SK-N-MC (cell line): ENCODE measurements around the gene FBXL17.

Experiments used
- DNase-seq: peaks from one replicate; pipeline ENCODE4 v3.0.0-alpha.2; 2011; ENCODE audit warnings: low read depth, low spot score
- H3K27ac ChIP-seq: fragments of 200-600 bp; sonication (generic); 2 replicates; pipeline ENCODE4 v1.5.1; 2016; ENCODE audit warnings: mixed run types
- H3K36me3 ChIP-seq: fragments of 200-600 bp; sonication (generic); 2 replicates; pipeline ENCODE4 v1.6.1; 2017; ENCODE audit warnings: antibody characterized with exemption, low read length, mixed read lengths; ENCODE audit not compliant: insufficient read depth
- H3K4me3 ChIP-seq: fragments of 200-600 bp; sonication (generic); 2 replicates; pipeline ENCODE4 v1.5.1; 2016
- H3K9ac ChIP-seq: fragments of 200-600 bp; sonication (generic); 2 replicates; pipeline ENCODE4 v1.8.0; 2017; ENCODE audit warnings: mixed run types, mixed read lengths; ENCODE audit not compliant: insufficient read length
- H3K9me3 ChIP-seq: fragments of 200-600 bp; sonication (generic); 2 replicates; pipeline ENCODE4 v1.6.1; 2017; ENCODE audit warnings: low read depth, mild to moderate bottlenecking, antibody characterized with exemption, low read length, moderate library complexity, mixed read lengths
- EZH2 ChIP-seq: fragments of 200-600 bp; sonication (generic); IDR thresholded peaks from one replicate; pipeline ENCODE4 v1.6.1; 2017; ENCODE audit warnings: antibody characterized with exemption
- FOXP2 ChIP-seq: optimal IDR thresholded peaks from 2 replicates; pipeline ENCODE3; 2011; ENCODE audit warnings: mild to moderate bottlenecking, moderate library complexity; ENCODE audit not compliant: insufficient read depth; ENCODE audit errors: extremely low read length, control extremely low read depth
- POLR2AphosphoS5 ChIP-seq: IDR thresholded peaks from 2 replicates; pipeline ENCODE4 v1.6.1; 2012; ENCODE audit warnings: mild to moderate bottlenecking, low read depth, low read length, borderline replicate concordance

The FBXL17 gene

DNA sequence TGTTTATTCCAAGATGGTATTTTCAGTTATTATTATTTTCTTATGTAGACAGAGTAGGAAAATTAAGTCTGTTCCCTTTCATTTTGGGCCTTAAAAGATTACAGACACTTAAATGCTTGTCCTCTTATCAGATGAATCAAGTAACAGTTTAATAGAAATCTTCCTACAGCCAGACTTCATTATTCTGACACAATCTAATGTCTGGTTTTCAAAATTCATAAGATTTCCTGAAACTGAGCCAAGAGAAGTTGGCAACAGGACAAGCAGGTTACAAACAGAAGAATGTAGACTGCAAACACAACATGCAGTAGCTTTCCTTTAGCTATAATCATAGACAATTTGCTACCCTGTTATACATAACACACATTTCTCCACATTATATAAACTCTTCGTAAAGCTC, 130.5 kb downstream of the FBXL17 start:
- DNase-seq, result no peak
- Histone ChIP-seq H3K4me3 (no peak overlapping the region), H3K9ac (no peak overlapping the region), H3K9me3 (no peaks in the 10 kb centered on the region), H3K27ac (no peak overlapping the region), H3K36me3 (no peaks in the 10 kb centered on the region)
- no peak for TF ChIP-seq FOXP2
- TF ChIP-seq EZH2, result no peak
- TF ChIP-seq POLR2AphosphoS5, result no peak

DNA sequence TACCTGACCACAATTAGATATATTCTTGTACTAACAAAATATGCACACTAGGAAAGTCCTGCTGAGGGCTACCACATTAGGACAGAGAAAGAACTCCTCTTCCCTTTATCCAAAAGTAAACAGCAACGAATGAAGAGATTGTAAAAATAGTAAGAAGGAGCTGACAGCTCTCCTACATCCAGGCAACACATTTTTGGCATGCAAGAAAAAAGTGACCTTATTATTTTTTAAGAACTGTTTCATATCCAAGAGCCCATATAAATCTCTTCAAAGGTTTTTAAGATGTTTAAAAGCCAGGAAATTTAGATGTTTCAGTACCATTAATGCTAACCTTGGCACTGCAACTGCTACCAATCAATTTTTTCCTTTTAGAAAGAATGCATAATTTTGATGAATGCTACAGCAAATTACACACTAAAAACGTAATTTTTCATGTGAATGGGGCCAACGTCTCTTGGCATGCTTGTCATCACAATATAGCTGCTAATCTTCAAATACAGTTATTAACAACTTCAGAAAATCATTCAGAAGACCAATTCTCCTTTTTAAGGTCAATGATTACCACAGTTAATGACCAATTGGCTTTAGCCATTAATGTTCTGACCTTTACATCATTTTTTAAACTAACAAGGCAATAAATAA, 132.0 kb downstream of the FBXL17 start:
- Histone ChIP-seq H3K36me3 (no peaks in the 10 kb centered on the region), H3K9me3 (no peaks in the 10 kb centered on the region), H3K4me3 (no peak overlapping the region), H3K27ac (no peak overlapping the region), H3K9ac (no peak overlapping the region)
- no peak for TF ChIP-seq POLR2AphosphoS5
- no peak for TF ChIP-seq FOXP2
- no peak for TF ChIP-seq EZH2
- no peak for DNase-seq

DNA sequence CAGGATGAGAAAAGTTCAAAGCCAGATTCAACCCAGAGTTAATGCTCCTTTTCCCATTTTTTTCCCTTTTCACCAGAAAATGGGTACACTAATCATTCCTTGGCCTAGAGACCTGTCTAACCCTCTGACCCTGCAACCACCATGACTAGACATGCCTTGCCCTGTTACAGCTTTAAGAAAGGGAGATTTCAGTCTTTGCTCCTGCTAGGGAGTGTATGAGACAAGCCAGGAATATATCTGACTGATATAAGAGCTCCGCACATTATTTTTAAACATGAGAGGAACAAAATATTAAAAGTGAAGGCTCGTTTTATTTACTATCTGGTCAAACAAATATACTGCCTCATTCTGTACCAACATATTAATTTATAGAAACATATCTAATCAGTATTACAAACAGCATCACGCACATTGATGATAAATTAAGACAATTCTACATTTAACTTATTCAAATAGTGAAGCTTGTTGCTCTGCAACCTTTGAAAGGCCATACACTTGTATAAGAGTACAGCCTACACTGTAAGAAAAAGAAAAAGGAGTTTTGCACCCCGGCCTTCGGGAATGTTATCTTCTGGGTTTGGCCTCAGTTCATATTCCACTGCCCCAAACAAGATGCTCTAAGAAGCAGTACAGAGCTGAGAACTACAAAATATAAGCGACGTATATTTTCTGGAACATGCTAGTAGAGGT, 132.7 kb downstream of the FBXL17 start:
- no peak overlapping the region for H3K27ac ChIP-seq
- no peak overlapping the region for H3K4me3 ChIP-seq
- no peaks in the 10 kb centered on the region for H3K36me3 ChIP-seq
- TF ChIP-seq FOXP2 (no peak), POLR2AphosphoS5 (no peak), EZH2 (no peak)
- H3K9ac ChIP-seq, result no peak overlapping the region
- no peaks in the 10 kb centered on the region for H3K9me3 ChIP-seq
- DNase-seq, result no peak

DNA sequence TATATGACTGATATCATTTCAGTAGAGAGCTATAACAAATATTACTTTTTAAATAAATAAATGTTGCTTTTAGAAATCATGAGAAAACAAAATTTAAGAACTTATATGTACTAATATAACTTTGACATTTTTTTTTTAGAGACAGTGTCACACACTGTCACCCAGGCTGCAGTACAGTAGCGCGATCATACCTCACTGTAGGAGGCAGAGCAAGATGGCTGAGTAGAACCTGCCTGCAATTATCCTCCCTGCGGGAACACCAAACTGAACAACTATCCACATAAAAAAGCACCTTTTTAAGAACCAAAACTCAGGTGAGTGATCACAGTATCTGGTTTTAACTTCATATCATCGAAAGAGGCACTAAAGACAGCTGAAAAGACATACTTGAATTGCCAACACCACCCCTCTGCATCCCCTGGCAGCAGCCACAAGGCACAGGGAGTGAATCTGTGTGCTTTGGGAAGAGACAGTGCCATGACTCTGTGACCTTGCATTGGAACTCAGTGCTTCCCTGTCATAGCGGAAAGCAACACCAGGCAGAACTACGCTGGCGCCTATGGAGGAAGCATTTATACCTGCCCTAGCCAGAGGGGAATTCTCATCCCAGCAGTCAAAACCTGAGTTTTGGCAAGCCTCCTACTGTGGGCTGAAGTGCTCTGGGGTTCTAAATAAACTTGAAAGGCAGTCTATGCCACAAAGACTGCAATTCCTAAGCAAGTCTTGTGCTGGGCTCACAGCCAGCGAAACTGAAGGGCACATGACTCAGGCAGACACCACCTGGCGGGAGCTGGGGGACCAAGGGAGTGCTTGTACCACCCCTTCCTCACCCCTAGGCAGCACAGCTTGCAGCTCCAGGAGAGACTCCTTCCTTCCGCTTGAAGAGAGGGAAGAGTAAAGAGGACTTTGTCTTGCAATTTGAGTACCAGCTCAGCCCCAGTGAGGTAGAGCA, 142.7 kb downstream of the FBXL17 start:
- no peak for DNase-seq
- TF ChIP-seq POLR2AphosphoS5, result no peak
- no peak for TF ChIP-seq FOXP2
- no peak for TF ChIP-seq EZH2
- Histone ChIP-seq H3K9ac (no peak overlapping the region), H3K27ac (no peak overlapping the region), H3K36me3 (no peaks in the 10 kb centered on the region), H3K4me3 (no peak overlapping the region), H3K9me3 (no peaks in the 10 kb centered on the region)

GRCh38 chr5:108238461-108238860, 143.4 kb downstream of the FBXL17 start:
- Histone ChIP-seq H3K9ac (no peak overlapping the region), H3K4me3 (no peak overlapping the region), H3K27ac (no peak overlapping the region), H3K36me3 (no peaks in the 10 kb centered on the region), H3K9me3 (no peaks in the 10 kb centered on the region)
- DNase-seq, result no peak
- no peak for TF ChIP-seq FOXP2
- no peak for TF ChIP-seq POLR2AphosphoS5
- TF ChIP-seq EZH2, result no peak

DNA sequence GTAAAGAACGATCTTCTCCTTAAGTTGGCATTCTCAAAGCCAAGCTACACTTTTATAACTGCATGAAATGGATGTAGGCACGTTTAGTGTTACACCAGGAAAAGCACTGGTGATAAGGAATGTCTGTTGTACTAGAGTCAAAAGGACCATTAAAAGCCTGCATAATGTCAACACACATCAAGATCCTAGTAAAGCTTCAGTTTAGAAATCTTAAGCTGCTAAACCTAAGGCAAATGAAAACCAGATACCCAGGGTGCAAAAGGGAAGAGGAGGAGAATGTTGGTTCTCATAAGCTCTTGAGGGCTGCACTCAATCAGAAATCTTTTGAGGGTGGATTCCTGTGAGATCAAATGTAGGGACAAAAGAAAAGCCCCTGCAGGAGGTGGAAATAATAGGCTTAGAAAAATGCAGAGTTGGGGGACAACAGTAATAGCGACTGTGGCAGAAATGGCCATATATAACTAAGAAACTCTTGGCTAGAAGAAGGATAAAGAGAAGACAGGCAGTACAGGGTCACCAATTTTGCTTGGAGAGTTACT, 148.2 kb downstream of the FBXL17 start:
- no peaks in the 10 kb centered on the region for H3K9me3 ChIP-seq
- H3K27ac ChIP-seq, result no peak overlapping the region
- H3K36me3 ChIP-seq, result no peaks in the 10 kb centered on the region
- no peak overlapping the region for H3K9ac ChIP-seq
- H3K4me3 ChIP-seq, result no peak overlapping the region
- DNase-seq, result no peak
- TF ChIP-seq POLR2AphosphoS5 (no peak), EZH2 (no peak), FOXP2 (no peak)

DNA sequence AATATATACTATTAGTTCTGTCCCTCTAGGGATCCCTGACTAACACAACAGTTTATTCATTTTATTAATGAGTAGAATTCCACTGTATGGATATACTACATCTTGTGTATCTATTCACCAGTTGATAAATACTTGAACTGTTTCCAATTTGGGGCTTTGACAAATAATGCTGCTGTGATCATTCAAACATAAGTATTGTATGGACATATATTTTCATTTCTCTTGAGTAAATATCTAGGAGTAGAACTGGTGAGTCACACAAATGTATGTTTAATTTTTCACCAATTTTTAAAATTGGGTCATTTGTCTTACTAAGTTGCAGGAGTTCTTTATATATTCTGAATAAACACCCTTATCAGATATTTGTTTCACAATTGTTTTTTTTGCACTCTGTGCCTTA, 149.1 kb downstream of the FBXL17 start:
- no peak overlapping the region for H3K4me3 ChIP-seq
- no peak for DNase-seq
- H3K9me3 ChIP-seq, result no peaks in the 10 kb centered on the region
- no peak for TF ChIP-seq FOXP2
- H3K27ac ChIP-seq, result no peak overlapping the region
- no peaks in the 10 kb centered on the region for H3K36me3 ChIP-seq
- H3K9ac ChIP-seq, result no peak overlapping the region

- TF ChIP-seq FOXP2 (no peak), EZH2 (no peak), POLR2AphosphoS5 (no peak)
These were observed 159.9 kb downstream of the FBXL17 start for GRCh38 chr5:108222011-108222410.

More at GRCh38 chr5:108222011-108222410, 159.9 kb downstream of the FBXL17 start:
- Histone ChIP-seq H3K9me3 (no peaks in the 10 kb centered on the region), H3K9ac (no peak overlapping the region), H3K27ac (no peak overlapping the region), H3K36me3 (no peaks in the 10 kb centered on the region), H3K4me3 (no peak overlapping the region)
- DNase-seq, result no peak
